GM12801 (cell line): ENCODE measurements around the gene ARHGAP4.

Source experiments
- CTCF ChIP-seq: IDR thresholded peaks from one replicate; pipeline ENCODE4 v1.5.1; 2011; ENCODE audit warnings: control low read depth; ENCODE audit not compliant: insufficient read length; ENCODE audit errors: extremely low read depth

Gene ARHGAP4

GRCh38 chrX:153878969-153879653, 47.0 kb downstream of the ARHGAP4 start:
- TF ChIP-seq CTCF = no peak

- no peak for TF ChIP-seq CTCF
These were observed 47.7 kb downstream of the ARHGAP4 start for GRCh38 chrX:153878345-153878744.

GRCh38 chrX:153877571-153878261, 48.3 kb downstream of the ARHGAP4 start:
- TF ChIP-seq CTCF = no peak

- TF ChIP-seq CTCF = no peak
These were observed 50.0 kb downstream of the ARHGAP4 start for GRCh38 chrX:153876112-153876491.

GRCh38 chrX:153875391-153876111, 50.5 kb downstream of the ARHGAP4 start:
- TF ChIP-seq CTCF = no peak

GRCh38 chrX:153874366-153875125, 51.5 kb downstream of the ARHGAP4 start:
- TF ChIP-seq CTCF = no peak

GRCh38 chrX:153874085-153874365, 52.0 kb downstream of the ARHGAP4 start:
- TF ChIP-seq CTCF = no peak
